ENCODE measurements around the gene NANOS3. TPM values are rescaled to one million over a fixed set of nuclear protein-coding genes. Genes with fewer than 3 reads are reported as not detected.

Gene NANOS3
- total RNA-seq (ENCODE audit: unreplicated experiment): not detected
- long read RNA-seq: 0 reads

- no peak for DNase-seq
- peaks cover 11% of the 10 kb centered on the region for H3K27me3 Mint-ChIP-seq (ENCODE audit: unreplicated experiment)
- H3K36me3 Mint-ChIP-seq (ENCODE audit: unreplicated experiment): no peaks in the 10 kb centered on the region
- peaks cover 6% of the 10 kb centered on the region for H3K4me1 Mint-ChIP-seq (ENCODE audit: low read depth, unreplicated experiment)
- TF ChIP-seq, protein P1, sequence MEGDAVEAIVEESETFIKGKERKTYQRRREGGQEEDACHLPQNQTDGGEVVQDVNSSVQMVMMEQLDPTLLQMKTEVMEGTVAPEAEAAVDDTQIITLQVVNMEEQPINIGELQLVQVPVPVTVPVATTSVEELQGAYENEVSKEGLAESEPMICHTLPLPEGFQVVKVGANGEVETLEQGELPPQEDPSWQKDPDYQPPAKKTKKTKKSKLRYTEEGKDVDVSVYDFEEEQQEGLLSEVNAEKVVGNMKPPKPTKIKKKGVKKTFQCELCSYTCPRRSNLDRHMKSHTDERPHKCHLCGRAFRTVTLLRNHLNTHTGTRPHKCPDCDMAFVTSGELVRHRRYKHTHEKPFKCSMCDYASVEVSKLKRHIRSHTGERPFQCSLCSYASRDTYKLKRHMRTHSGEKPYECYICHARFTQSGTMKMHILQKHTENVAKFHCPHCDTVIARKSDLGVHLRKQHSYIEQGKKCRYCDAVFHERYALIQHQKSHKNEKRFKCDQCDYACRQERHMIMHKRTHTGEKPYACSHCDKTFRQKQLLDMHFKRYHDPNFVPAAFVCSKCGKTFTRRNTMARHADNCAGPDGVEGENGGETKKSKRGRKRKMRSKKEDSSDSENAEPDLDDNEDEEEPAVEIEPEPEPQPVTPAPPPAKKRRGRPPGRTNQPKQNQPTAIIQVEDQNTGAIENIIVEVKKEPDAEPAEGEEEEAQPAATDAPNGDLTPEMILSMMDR (IDR thresholded peaks at IDR 0.05; ENCODE audit: partially characterized antibody, unreplicated experiment): no peak
- no peak within 1 kb of the TSS for H3K27ac Mint-ChIP-seq (ENCODE audit: unreplicated experiment)
- H3K9me3 Mint-ChIP-seq (ENCODE audit: unreplicated experiment): peaks cover 2% of the 10 kb centered on the region
- no peak within 1 kb of the TSS for H3K4me3 Mint-ChIP-seq (ENCODE audit: unreplicated experiment)
These were observed at the start of gene NANOS3 for GRCh38 chr19:13876834-13877233. Gene NANOS3 (plus strand): TSS chr19:13877134. CDS start chr19:13877249, 115 bp downstream.

DNA sequence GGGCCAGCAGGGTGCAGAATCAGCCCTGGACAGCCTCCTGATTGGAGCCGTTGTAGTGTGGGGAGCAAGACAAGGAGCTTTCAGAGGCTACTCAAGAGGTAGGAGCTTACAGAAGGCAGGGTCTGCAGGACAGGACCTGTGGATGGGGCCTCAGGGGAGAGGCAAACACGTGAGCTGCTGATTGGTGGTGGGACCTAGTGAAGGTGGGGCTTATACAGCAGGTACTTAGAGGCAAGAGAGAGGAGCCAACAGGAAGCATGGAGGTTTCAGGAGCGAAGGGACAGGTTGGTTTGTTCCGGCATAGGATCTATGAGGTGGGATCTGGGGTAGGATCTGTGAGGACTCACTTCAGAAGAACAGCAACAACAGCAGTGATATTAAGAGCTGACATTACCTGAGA lies 49.3 kb upstream of the NANOS3 start:
- Mint-ChIP-seq H3K27me3 (ENCODE audit: unreplicated experiment) (no peaks in the 10 kb centered on the region), H3K36me3 (ENCODE audit: unreplicated experiment) (peaks cover 18% of the 10 kb centered on the region), H3K4me1 (ENCODE audit: low read depth, unreplicated experiment) (peaks cover 3% of the 10 kb centered on the region), H3K4me3 (ENCODE audit: unreplicated experiment) (no peak overlapping the region), H3K9me3 (ENCODE audit: unreplicated experiment) (peaks cover 5% of the 10 kb centered on the region), H3K27ac (ENCODE audit: unreplicated experiment) (no peak overlapping the region)
- DNase-seq: no peak
- TF ChIP-seq, protein P1 (IDR thresholded peaks at IDR 0.05; ENCODE audit: partially characterized antibody, unreplicated experiment): no peak

- Mint-ChIP-seq H3K27me3 (ENCODE audit: unreplicated experiment) (no peaks in the 10 kb centered on the region), H3K9me3 (ENCODE audit: unreplicated experiment) (peaks cover 7% of the 10 kb centered on the region), H3K36me3 (ENCODE audit: unreplicated experiment) (peaks cover 10% of the 10 kb centered on the region), H3K4me1 (ENCODE audit: low read depth, unreplicated experiment) (peaks cover 7% of the 10 kb centered on the region), H3K4me3 (ENCODE audit: unreplicated experiment) (no peak overlapping the region), H3K27ac (ENCODE audit: unreplicated experiment) (no peak overlapping the region)
- TF ChIP-seq, protein P1 (IDR thresholded peaks at IDR 0.05; ENCODE audit: partially characterized antibody, unreplicated experiment): no peak
- no peak for DNase-seq
These were observed 46.7 kb upstream of the NANOS3 start for GRCh38 chr19:13830114-13830740.

GRCh38 chr19:13830741-13831536 lies 46.0 kb upstream of the NANOS3 start:
- H3K36me3 Mint-ChIP-seq (ENCODE audit: unreplicated experiment): peaks cover 9% of the 10 kb centered on the region
- H3K27ac Mint-ChIP-seq (ENCODE audit: unreplicated experiment): no peak overlapping the region
- TF ChIP-seq, protein P1 (IDR thresholded peaks at IDR 0.05; ENCODE audit: partially characterized antibody, unreplicated experiment): no peak
- DNase-seq: no peak
- peaks cover 4% of the 10 kb centered on the region for H3K4me1 Mint-ChIP-seq (ENCODE audit: low read depth, unreplicated experiment)
- H3K4me3 Mint-ChIP-seq (ENCODE audit: unreplicated experiment): no peak overlapping the region
- H3K27me3 Mint-ChIP-seq (ENCODE audit: unreplicated experiment): no peaks in the 10 kb centered on the region
- H3K9me3 Mint-ChIP-seq (ENCODE audit: unreplicated experiment): peaks cover 7% of the 10 kb centered on the region

Data from glutamatergic neuron (in vitro differentiated cells).